Ovary (tissue), 9 donors: ENCODE data around the gene CHD1. TPM values are rescaled to one million over a fixed set of nuclear protein-coding genes. Genes with fewer than 3 reads are reported as not detected.

Experiments used
- DNase-seq, 5 donors: peaks; one replicate each; pipeline ENCODE4 v3.0.0-alpha.2; 2019 to 2020
- H3K27ac ChIP-seq, 2 donors: fragments of 200-600 bp; one replicate each; pipeline versions ENCODE4 v1.5.1 to v1.8.0; 2019 to 2022
- H3K27me3 ChIP-seq: fragments of 200-600 bp; one replicate; pipeline ENCODE4 v1.8.0; 2022
- H3K36me3 ChIP-seq: fragments of 200-600 bp; sonication (generic); one replicate; pipeline ENCODE4 v1.5.1; 2019
- H3K4me1 ChIP-seq: one replicate; pipeline ENCODE4 v1.8.1; 2013; ENCODE audit warnings: mild to moderate bottlenecking, moderate library complexity; ENCODE audit not compliant: insufficient read depth
- H3K4me3 ChIP-seq: fragments of 200-600 bp; sonication (generic); one replicate; pipeline ENCODE4 v1.5.1; 2017
- H3K9me3 ChIP-seq, 2 donors: fragments of 200-600 bp in 1 of 2; sonication (generic) in 1 of 2; one replicate each; pipeline versions ENCODE4 v1.5.1 to v1.8.1; 2013 to 2019; ENCODE audit warnings: mild to moderate bottlenecking in 1 of 2, moderate library complexity in 1 of 2
- CTCF ChIP-seq, 3 donors: fragments of 450-650 bp in 2 of 3; fragments of 200-600 bp in 1 of 3; IDR thresholded peaks; one replicate each; pipeline versions ENCODE4 v1.5.1 to v1.8.0; 2016 to 2022; ENCODE audit warnings: antibody characterized with exemption in 3 of 3, mild to moderate bottlenecking in 1 of 3
- EP300 ChIP-seq: sonication (generic); formaldehyde crosslinking; IDR thresholded peaks from one replicate; pipeline ENCODE4 v1.6.1; 2017; ENCODE audit warnings: antibody characterized with exemption
- POLR2A ChIP-seq: fragments of 450-650 bp; IDR thresholded peaks from one replicate; pipeline ENCODE4 v1.6.1; 2017; ENCODE audit warnings: antibody characterized with exemption, mild to moderate bottlenecking, moderate library complexity
- WGBS, 3 donors: extraction: QIAGEN DNeasy Blood & Tissue Kit in 1 of 3; methylation state at CpG; one replicate each; pipeline versions ENCODE4 v1.1.5 to v1.1.7; 2013 to 2017; 5-methylcytosine and 5-hydroxymethylcytosine counted together
- intact Hi-C, 4 donors: fragments of 100-400 bp; cut with DNase I; formaldehyde crosslinking; loops; one replicate each; pipeline versions ENCODE4 v1.11.0 to v1.15.1; 2022 to 2023
- polyA plus RNA-seq, 2 donors: library from polyadenylated mRNA; stranded (reverse); fragments of 200-250 nt in 1 of 2; fragments of 350-450 nt in 1 of 2; fragmentation: Illumina TruSeq in 1 of 2; extraction: RNeasy Lipid Tissue Mini Kit (QIAGEN cat#74804) in 1 of 2; gene quantifications; one replicate each; pipeline ENCODE4 v1.2.3, GENCODE V29; 2013 to 2014
- total RNA-seq, 7 donors: library from RNA; depleted of rRNA in 2 of 7; stranded (reverse); fragments of >200 nt in 2 of 7; fragmentation: NEBNext Ultra II Directional in 3 of 7; extraction: Animal tissue kit (Norgen Biotek cat#: 25700) in 3 of 7; gene quantifications; one replicate each; pipeline versions ENCODE4 v1.1.0 to v1.2.4, GENCODE V29; 2016 to 2023
- donor health status: DM: no; HTN: no; CAD: no; lungs with moderate emphysema.
- donor health status: DM: no; HTN: no; CAD: no.
- donor health status: Bipolar disorder and iron deficiency.
- donor health status: DM: yes; HTN: yes; CAD: no.
- donor health status: DM: no; HTN: no; CAD: no.
- donor health status: DM: yes; HTN: yes; CAD: no.

CHD1 gene
- total and polyA plus RNA-seq, 9 donors = 19.6 to 75.8 (median 46.5) TPM

- Histone ChIP-seq H3K27me3 (no peaks in the 10 kb centered on the region), H3K4me3 (no peak overlapping the region), H3K9me3 (no peaks in the 10 kb centered on the region), H3K4me1 (peaks cover 4% of the 10 kb centered on the region), H3K36me3 (no peaks in the 10 kb centered on the region), H3K27ac (no peak overlapping the region)
- intact Hi-C loops = no loop called here
- no peak for DNase-seq
- TF ChIP-seq CTCF (IDR thresholded peaks at IDR 0.05) (no peak), POLR2A (no peak), EP300 (no peak)
- 78 to 84% (median 81%) methylated on average over 6 of the region's 6 CpGs for WGBS, 3 donors
Observed at GRCh38 chr5:98941131-98941883, 12.5 kb upstream of the CHD1 start.

- H3K27ac ChIP-seq = no peak overlapping the region
- no peak for DNase-seq
- intact Hi-C loops = no loop called here
- peaks cover 4% of the 10 kb centered on the region for H3K4me1 ChIP-seq
- H3K9me3 ChIP-seq = no peaks in the 10 kb centered on the region
- no peak for TF ChIP-seq EP300
- no peak for TF ChIP-seq POLR2A
- no peak for TF ChIP-seq CTCF (IDR thresholded peaks at IDR 0.05)
- no peaks in the 10 kb centered on the region for H3K27me3 ChIP-seq
- H3K4me3 ChIP-seq = no peak overlapping the region
- H3K36me3 ChIP-seq = no peaks in the 10 kb centered on the region
- WGBS, 3 donors = 13 to 18% (median 13%) methylated on average over 2 of the region's 2 CpGs
Observed at GRCh38 chr5:98940581-98940980, 11.8 kb upstream of the CHD1 start.

DNA sequence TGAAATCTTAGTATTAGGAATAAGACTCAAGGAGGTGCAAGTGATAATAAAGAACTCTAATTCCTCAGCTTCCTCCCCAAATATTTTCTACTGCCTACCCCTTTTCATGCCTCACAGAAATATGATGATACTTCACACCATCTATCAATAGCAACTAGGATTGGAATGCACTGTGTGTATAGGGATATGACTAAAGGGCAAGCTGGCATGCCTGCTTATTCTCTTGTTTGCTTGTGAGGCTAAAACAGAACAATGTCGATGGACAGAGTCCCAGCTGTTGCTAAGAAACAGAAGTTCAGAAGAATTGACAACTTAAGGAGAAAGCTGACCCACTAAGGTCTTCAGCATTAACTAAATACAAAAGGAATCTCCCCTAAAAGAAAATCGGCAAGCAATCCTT is 9.7 kb upstream of the CHD1 start:
- no peak for DNase-seq
- intact Hi-C loops = no loop called here
- H3K4me1 ChIP-seq = peaks cover 3% of the 10 kb centered on the region
- TF ChIP-seq EP300 = no peak
- TF ChIP-seq POLR2A = no peak
- no peak for TF ChIP-seq CTCF (IDR thresholded peaks at IDR 0.05)
- H3K36me3 ChIP-seq = no peaks in the 10 kb centered on the region
- H3K4me3 ChIP-seq = no peak overlapping the region
- 23 to 32% (median 28%) methylated on average over 2 of the region's 2 CpGs for WGBS, 3 donors
- no peaks in the 10 kb centered on the region for H3K27me3 ChIP-seq
- no peak overlapping the region for H3K27ac ChIP-seq
- H3K9me3 ChIP-seq = no peaks in the 10 kb centered on the region

DNA sequence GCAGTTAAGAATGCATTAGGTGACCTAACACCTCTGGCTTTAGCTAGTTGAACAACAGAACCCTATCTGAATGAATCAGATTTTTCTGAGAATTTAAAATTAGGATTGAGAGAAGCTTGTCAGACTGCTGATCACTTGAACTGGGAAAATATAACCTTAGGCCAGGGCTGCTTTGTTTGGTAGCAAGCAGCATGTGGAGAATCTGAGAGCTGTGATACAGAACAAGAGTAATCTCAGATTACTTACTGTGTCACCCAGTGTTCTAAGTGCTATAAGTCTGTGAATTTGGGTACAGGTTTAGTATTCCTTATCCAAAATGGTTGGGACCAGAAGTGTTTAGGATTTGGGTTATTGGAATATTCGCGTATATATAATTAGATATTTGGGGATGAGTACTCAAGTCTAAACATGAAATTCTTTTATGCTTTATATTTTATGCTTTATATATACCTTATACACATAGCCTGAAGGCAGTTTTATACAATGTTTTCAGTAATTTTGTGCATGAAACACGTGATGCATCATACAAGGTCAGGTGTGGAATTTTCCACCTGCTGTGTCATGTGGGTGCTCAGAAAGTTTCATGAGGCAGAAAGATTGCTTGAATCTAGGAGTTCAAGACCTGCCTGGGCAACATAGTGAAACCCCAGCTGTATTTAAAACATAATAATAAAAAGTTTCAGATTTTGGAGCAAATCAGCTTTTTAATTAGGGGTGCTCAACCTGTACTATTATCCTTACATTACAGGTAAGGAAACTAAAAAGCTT is 8.3 kb upstream of the CHD1 start:
- TF ChIP-seq CTCF (IDR thresholded peaks at IDR 0.05) (no peak), EP300 (no peak), POLR2A (no peak)
- Histone ChIP-seq H3K27ac (no peak overlapping the region), H3K9me3 (no peaks in the 10 kb centered on the region), H3K4me1 (peaks cover 5% of the 10 kb centered on the region), H3K36me3 (no peaks in the 10 kb centered on the region), H3K4me3 (no peak overlapping the region), H3K27me3 (no peaks in the 10 kb centered on the region)
- WGBS, 3 donors = 77 to 84% (median 79%) methylated on average over 3 of the region's 3 CpGs
- DNase-seq = no peak
- intact Hi-C loops = no loop called here
